NCI-H146 treated with DMSO at 0.1 percent for 48 hours (cell line): ENCODE data around the gene CCBE1.
"Not testable (repeated sequence)": the region's sequence is repeated elsewhere in the genome, so short reads cannot be mapped to it uniquely, and the experiment has no call there.

Experiments used
- DNase-seq: peaks from one replicate; lab custom pipeline; 2025; ENCODE audit not compliant: unreplicated experiment; lab: John Stamatoyannopoulos, UW

The CCBE1 gene

GRCh38 chr18:59547581-59548182 is 149.5 kb downstream of the CCBE1 start:
- DNase-seq, result no peak

DNA sequence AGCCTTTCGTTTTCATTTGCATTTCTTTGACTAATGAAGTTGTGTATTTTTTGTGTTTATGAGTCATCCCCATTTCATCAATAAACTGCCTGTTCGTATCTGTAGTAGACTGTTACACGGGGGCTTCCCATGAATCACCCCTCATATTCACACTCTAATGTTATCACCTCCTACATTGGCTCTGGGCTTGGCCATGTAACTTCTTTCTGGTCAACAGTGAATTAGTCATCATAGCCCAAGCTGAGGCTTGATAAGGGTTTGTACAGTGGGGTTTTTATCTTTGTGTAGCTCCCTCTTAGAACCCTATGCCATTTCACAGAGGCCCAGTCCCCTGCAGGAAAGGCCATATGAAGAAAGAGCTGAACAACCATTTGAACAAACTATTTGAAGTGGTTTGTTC is 151.0 kb downstream of the CCBE1 start:
- no peak for DNase-seq

DNA sequence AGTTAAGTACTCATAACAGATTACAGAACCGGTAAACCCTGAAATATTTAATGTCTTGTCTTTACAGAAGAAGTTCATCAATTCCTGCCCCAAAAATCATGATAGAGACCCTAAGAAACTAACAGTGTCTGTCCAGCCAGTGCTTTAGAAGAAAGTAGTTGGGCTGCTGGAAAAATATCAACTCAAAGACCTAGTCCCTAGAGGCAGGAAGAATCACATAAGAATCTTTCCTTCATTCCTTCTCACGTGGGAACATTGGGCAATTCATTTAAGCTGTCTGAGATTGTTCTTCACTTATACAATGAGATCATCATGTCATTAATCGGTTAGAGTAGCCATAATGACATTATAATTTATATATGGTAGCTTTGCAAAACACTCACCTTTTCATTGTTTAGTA is 156.4 kb downstream of the CCBE1 start:
- no peak for DNase-seq

GRCh38 chr18:59540346-59540745 is 156.9 kb downstream of the CCBE1 start:
- no peak for DNase-seq

GRCh38 chr18:59539108-59539507 is 158.1 kb downstream of the CCBE1 start:
- no peak for DNase-seq

DNA sequence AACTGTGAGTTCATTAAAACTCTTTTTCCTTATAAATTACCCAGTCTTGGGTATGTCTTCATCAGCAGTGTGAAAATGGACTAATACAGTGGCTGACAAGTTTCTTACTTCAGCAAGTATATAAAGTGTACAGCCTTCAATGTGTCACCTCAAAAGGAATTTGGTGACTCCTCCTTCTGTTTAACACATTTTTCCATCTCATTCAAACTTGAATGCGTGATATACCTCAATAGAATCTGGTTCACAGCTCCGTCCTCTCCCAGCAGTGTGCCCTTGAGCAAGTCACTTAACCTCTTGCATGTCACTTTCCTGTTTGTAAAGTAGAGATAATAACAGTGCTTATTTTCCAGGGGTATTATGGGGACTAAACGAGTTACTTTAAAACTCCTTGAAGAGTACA is 159.6 kb downstream of the CCBE1 start:
- no peak for DNase-seq

DNA sequence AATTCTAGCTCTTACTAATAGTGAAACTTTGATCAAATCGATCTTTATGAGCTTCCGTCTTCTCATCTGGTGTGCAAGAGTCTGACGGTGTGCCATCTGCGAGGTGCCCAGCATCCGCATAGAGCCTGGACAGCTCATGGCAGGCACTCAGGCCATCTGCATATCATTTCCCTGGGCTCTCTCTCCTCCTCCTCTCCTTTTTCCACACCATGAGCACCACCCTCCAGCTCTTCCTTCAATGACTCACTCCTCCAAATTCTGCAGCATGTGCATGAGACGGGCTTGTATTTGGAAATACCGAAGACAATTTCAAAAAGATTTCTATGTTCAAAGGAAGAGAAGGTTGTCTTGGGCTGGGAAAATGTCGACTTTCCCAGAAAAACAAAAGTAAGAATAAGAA is 161.1 kb downstream of the CCBE1 start:
- no peak for DNase-seq

DNA sequence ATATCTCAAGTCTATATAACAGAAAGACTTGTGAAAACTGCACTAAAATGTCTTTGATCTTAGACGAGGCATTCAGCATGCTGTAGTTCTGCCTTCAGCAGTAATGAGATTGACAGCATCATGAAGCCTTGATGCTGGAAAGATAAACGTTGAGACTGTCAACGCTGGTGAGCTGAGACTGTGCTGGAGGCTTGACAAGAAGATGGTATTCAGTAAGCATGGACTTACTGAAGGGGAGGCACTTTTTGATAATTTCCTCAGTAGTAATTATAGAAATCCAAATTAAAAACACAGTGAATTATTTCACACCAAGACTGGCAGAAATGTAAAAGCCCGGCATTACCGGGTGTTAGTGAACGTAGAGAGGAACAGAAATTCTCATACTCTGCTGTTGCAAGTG is 162.2 kb downstream of the CCBE1 start:
- DNase-seq, result no peak

- no peak for DNase-seq
Measured at GRCh38 chr18:59528866-59529265, 168.4 kb downstream of the CCBE1 start.

- DNase-seq, result no peak
Measured at GRCh38 chr18:59520562-59521355, 176.5 kb downstream of the CCBE1 start.

DNA sequence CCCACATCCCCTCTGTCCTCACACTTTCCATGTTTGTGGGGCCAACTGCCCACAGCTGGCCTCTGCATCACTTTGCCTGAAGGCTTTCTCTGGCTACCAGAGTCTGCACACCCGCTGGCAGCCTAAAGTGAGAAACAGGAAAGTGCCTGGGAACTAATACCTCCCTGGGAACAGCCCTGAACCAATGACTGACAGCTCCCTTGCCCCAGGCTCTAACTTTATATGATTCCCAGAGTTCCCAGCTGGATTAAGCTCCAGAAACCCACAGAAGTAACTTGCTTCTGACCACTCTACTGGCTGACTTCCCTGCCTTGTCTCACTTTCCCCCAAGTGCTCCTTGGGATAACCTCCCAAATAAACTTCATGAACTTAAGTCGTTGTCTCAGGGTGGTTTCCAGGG is 178.5 kb downstream of the CCBE1 start:
- no peak for DNase-seq

- DNase-seq, result no peak
Measured at GRCh38 chr18:59517446-59518165, 179.6 kb downstream of the CCBE1 start.

GRCh38 chr18:59516356-59517155 is 180.7 kb downstream of the CCBE1 start:
- DNase-seq, result no peak

DNA sequence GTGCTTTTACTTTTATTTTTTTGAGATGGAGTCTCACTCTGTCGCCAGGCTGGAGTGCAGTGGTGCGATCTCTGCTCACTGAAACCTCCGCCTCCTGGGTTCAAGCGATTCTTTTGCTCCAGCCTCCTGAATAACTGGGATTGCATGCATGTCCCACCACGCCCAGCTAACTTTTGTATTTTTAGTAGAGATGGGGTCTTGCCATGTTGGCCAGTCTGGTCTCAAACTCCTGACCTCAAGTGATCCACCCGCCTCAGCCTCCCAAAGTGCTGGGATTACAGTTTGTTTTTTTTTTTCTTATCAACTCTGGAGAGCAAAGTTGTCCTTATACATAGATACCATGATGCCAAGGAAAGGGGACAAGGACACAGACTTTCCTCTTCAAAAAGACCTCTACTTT is 181.3 kb downstream of the CCBE1 start:
- not testable (repeated sequence) for DNase-seq

DNA sequence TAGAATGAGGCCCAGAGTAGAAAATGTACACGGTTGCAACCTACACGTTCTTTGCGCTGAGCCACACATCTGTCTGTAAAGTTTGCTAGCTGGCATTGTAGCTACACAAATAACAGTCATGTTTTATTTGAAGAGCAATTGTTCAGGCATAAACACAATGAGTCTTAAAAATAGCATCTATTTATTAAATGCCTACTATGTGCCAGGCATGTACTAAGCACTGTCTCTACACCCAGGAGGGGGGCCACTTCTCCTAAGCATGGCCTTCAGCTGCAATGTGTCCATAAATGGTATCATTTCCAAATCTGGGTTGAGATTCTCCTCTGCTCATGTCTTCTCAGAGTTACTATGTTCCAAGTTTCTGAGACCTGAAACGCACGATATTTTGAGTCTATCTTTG is 182.1 kb downstream of the CCBE1 start:
- no peak for DNase-seq

GRCh38 chr18:59514203-59514602 is 183.0 kb downstream of the CCBE1 start:
- no peak for DNase-seq

DNA sequence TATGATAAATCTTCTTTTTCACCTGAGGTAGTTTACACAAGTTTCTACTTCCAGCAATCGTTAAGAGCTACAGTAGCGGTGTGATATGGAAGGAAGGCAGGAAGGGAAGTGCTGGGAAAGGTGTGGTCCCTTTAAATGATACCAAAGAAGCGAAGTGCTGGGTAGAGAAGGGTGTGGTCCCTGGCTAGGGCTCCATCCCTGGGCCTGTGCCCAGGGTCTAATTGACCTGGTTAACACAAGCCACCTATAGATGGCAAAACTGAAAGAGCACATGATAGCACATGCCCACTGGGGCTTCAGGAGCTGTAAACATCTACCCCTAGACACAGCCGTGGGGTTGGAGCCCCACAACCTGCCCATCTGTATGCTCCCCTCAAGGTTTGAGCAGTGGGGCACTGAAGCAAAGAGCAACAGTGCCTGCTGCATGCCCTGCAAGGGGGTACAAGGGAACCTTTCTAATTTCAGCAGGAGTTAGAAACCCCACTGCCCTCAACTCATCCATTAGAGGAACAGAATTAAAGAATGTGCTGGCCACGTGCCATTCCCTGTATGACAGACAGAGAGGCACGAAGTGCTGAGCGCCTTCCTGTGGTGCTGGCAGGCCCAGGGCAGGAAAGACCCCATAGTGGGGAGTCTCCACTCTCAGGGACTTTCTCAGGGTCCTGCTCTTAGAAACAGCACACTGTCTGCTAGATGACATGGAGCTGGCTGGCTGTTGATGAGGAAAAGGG is 185.0 kb downstream of the CCBE1 start:
- no peak for DNase-seq

DNA sequence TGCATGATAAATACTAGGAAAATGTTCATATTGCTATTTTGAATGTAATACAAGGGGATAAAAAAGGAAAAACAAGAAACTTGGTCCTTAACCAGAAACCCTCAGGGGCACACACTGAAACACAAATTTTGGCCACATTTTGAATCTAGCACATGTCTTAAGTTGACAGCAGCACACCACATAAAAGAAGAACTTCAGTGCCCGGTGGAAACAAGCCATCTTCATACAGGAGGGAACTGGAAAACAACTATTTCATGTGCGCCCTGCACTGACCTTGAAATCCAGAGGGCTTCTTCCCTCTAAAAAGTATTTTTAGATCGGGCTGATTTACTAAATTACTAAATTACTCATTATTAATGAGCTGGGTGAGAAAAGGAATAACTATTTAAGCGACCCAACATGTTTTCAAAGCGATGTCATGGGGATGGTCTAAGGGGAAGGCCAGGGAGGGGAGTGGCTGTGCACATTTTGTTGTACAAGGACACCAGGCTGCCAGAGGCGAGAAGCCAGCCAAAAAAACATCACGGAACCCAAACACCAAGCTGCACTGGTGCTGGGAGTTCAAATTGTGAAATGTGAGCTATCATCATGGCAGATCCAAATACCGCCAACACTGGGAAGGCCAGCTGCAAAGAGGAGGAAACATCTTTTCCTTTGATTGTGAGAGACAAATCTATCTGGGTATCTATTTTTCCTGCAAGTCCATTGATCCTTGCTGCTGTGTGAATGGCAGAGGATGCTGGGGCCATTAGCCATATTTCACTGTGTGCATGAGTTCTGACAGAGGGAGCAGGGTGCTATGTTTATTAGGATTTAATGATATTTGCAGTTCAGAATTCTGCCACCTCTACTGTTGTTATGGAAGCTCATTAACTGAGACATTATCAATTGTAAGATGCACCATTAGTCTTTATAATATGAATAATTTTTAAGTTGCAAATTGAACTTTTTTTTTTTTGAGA is 187.5 kb downstream of the CCBE1 start:
- DNase-seq, result no peak

- no peak for DNase-seq
Measured at GRCh38 chr18:59505356-59505755, 191.9 kb downstream of the CCBE1 start.
